HCT116 (cell line): Measurements from ENCODE around the gene GNAS. TPM values are rescaled to one million over a fixed set of nuclear protein-coding genes. Genes with fewer than 3 reads are reported as not detected.
A peak's percentile ranks its signal among the peaks of the same experiment; 100 is the strongest.

ENCODE experiments used
- ATAC-seq: fragments of 200-7000 bp; cut with Tn5 transposase; 2 replicates; pipeline ENCODE4 v1.9.1; 2020; ENCODE audit warnings: mild to moderate bottlenecking, moderate library complexity
- BruUV-seq: library from RNA; stranded (reverse); fragments of 400-500 nt; replicated peaks from 2 replicates; lab custom pipeline; 2021; lab: Mats Ljungman, UMichigan
- CTCF ChIA-PET: fragments of 300-600 bp; sonication (Branson Sonifier 250); formaldehyde crosslinking; loops from one replicate; lab custom pipeline; 2021; ENCODE audit warnings: antibody characterized with exemption; lab: Charles Lee
- POLR2A ChIA-PET: fragments of 300-600, 350-600 bp; sonication (Branson Sonifier 250); formaldehyde crosslinking; loops from one replicate; lab custom pipeline; 2021; ENCODE audit warnings: antibody characterized with exemption; lab: Charles Lee
- RAD21 ChIA-PET, 2 experiments: fragments of 300-600 bp; sonication (Branson Sonifier 250); formaldehyde crosslinking; loops; one replicate each; lab custom pipeline; 2023; ENCODE audit warnings: low total read pairs in 2 of 2; ENCODE audit not compliant: uncharacterized antibody in 2 of 2, unreplicated experiment in 2 of 2, low non-redundant PET in 1 of 2; lab: Charles Lee
- DNase-seq: peaks from one replicate; pipeline ENCODE4 v3.0.0-alpha.2; 2010; ENCODE audit warnings: low read depth, low spot score
- H2AFZ ChIP-seq: fragments of 200-600 bp; shearing (Covaris generic), sonication (generic); 2 replicates; pipeline ENCODE4 v1.6.1; 2017; ENCODE audit warnings: low read depth, mixed run types, mixed read lengths, antibody characterized with exemption, low read length; ENCODE audit not compliant: poor library complexity, severe bottlenecking
- H3K27ac ChIP-seq: 2 replicates; pipeline ENCODE4 v1.5.1; 2012; ENCODE audit warnings: low read depth, low read length
- H3K27me3 ChIP-seq: fragments of 200-600 bp; sonication (generic); 2 replicates; pipeline ENCODE4 v1.6.1; 2016; ENCODE audit warnings: mixed run types, low read length, mixed read lengths; ENCODE audit not compliant: insufficient read depth
- H3K36me3 ChIP-seq, 2 experiments: fragments of 200-500 bp in 1 of 2; fragments of 200-600 bp in 1 of 2; sonication (Bioruptor generic) in 1 of 2; sonication (generic) in 1 of 2; 2 replicates each; pipeline versions ENCODE4 v1.5.1 to v1.6.1; 2014 to 2016; ENCODE audit warnings: low read length in 2 of 2, inconsistent platforms in 1 of 2, mixed read lengths in 1 of 2, mixed run types in 1 of 2; ENCODE audit not compliant: insufficient read depth in 2 of 2, control insufficient read depth in 1 of 2
- H3K4me1 ChIP-seq, 2 experiments: fragments of 200-600 bp in 1 of 2; sonication (generic) in 1 of 2; 2 replicates each; pipeline versions ENCODE4 v1.5.1 to v1.6.1; 2012 to 2017; ENCODE audit warnings: low read length in 2 of 2, inconsistent platforms in 1 of 2, mild to moderate bottlenecking in 1 of 2, mixed read lengths in 1 of 2, mixed run types in 1 of 2, moderate library complexity in 1 of 2; ENCODE audit not compliant: insufficient read depth in 2 of 2, control insufficient read depth in 1 of 2
- H3K4me2 ChIP-seq: fragments of 200-600 bp; sonication (generic); 2 replicates; pipeline ENCODE4 v1.6.1; 2017; ENCODE audit warnings: mixed run types, low read length, mixed read lengths
- H3K4me3 ChIP-seq, 2 experiments: fragments of 200-600 bp in 1 of 2; sonication (generic) in 1 of 2; replicated peaks in 1 of 2; 2 replicates each; pipeline ENCODE4 v1.5.1; 2011 to 2016; ENCODE audit warnings: low read length in 2 of 2, control low read depth in 1 of 2, low read depth in 1 of 2, mild to moderate bottlenecking in 1 of 2, mixed read lengths in 1 of 2, mixed run types in 1 of 2
- H3K79me2 ChIP-seq: fragments of 200-600 bp; sonication (generic); 2 replicates; pipeline ENCODE4 v1.6.1; 2017; ENCODE audit warnings: mild to moderate bottlenecking, mixed run types, low read length, moderate library complexity, mixed read lengths; ENCODE audit not compliant: insufficient read depth
- H3K9ac ChIP-seq: fragments of 200-600 bp; sonication (generic); 2 replicates; pipeline ENCODE4 v1.6.1; 2016; ENCODE audit warnings: low read length, mixed read lengths
- H3K9me2 ChIP-seq: fragments of 200-600 bp; sonication (generic), shearing (Covaris generic); 2 replicates; pipeline ENCODE4 v1.6.1; 2017; ENCODE audit warnings: mixed run types, mild to moderate bottlenecking, moderate library complexity; ENCODE audit not compliant: insufficient read depth
- H3K9me3 ChIP-seq, 2 experiments: fragments of 200-500 bp in 1 of 2; fragments of 200-600 bp in 1 of 2; sonication (Bioruptor generic) in 1 of 2; sonication (generic) in 1 of 2; 2 replicates each; pipeline ENCODE4 v1.6.1; 2014 to 2017; ENCODE audit warnings: low read length in 2 of 2, mixed read lengths in 2 of 2, inconsistent platforms in 1 of 2, low read depth in 1 of 2, mild to moderate bottlenecking in 1 of 2, mixed run types in 1 of 2, moderate library complexity in 1 of 2; ENCODE audit not compliant: control insufficient read depth in 1 of 2, insufficient read depth in 1 of 2
- H4K20me1 ChIP-seq: fragments of 200-600 bp; sonication (generic), shearing (Covaris generic); 2 replicates; pipeline ENCODE4 v1.6.1; 2017; ENCODE audit warnings: mixed run types, mild to moderate bottlenecking, moderate library complexity; ENCODE audit not compliant: insufficient read depth
- CEBPB ChIP-seq: IDR thresholded peaks from 2 replicates; pipeline ENCODE4 v1.6.1; 2012; ENCODE audit warnings: low read depth
- ELF1 ChIP-seq: IDR thresholded peaks from 2 replicates; pipeline ENCODE4 v1.6.1; 2012; ENCODE audit warnings: low read depth, borderline replicate concordance
- FOSL1 ChIP-seq: IDR thresholded peaks from 2 replicates; pipeline ENCODE4 v1.6.1; 2012; ENCODE audit warnings: low read depth
- JUND ChIP-seq: IDR thresholded peaks from 2 replicates; pipeline ENCODE4 v1.6.1; 2012
- POLR2AphosphoS5 ChIP-seq: IDR thresholded peaks from 2 replicates; pipeline ENCODE4 v1.6.1; 2011; ENCODE audit warnings: mild to moderate bottlenecking, low read depth, low read length, moderate library complexity
- RAD21 ChIP-seq: IDR thresholded peaks from 2 replicates; pipeline ENCODE4 v1.6.1; 2012; ENCODE audit warnings: low read depth, mild to moderate bottlenecking
- SP1 ChIP-seq: IDR thresholded peaks from 2 replicates; pipeline ENCODE4 v1.6.1; 2012; ENCODE audit warnings: low read depth
- TCF7L2 ChIP-seq: IDR thresholded peaks from 2 replicates; pipeline ENCODE4 v1.7.0; 2011; ENCODE audit warnings: borderline replicate concordance, inconsistent platforms; ENCODE audit not compliant: insufficient read depth, insufficient read length; ENCODE audit errors: extremely low read depth
- ZFX ChIP-seq: fragments of 450-650 bp; IDR thresholded peaks from 2 replicates; pipeline ENCODE4 v1.6.1; 2017
- ZNF274 ChIP-seq: fragments of 200-500 bp; sonication (Bioruptor generic); IDR thresholded peaks from 2 replicates; pipeline ENCODE4 v1.6.1; 2014; ENCODE audit warnings: mild to moderate bottlenecking, low read depth, low read length, inconsistent platforms
- intact Hi-C: fragments of 100-400 bp; cut with micrococcal nuclease; formaldehyde crosslinking; loops from 2 replicates; pipeline ENCODE4 v1.10.0; 2022
- total RNA-seq: library from RNA; stranded (reverse); gene quantifications from one replicate; pipeline ENCODE4 v1.2.1, GENCODE V29; 2021; ENCODE audit not compliant: unreplicated experiment

Gene GNAS
- total RNA-seq, 1 experiment from 2014 or later, result 699 TPM

- Histone ChIP-seq H3K4me1 (no peaks in the 10 kb centered on the region), H2AFZ (no peak overlapping the region), H3K4me2 (no peak overlapping the region), H3K79me2 (no peaks in the 10 kb centered on the region), H3K9me3 (no peaks in the 10 kb centered on the region), H3K9ac (no peak overlapping the region), H3K36me3 (no peaks in the 10 kb centered on the region), H3K27me3 (no peaks in the 10 kb centered on the region), H3K9me2 (no peaks in the 10 kb centered on the region), H4K20me1 (no peaks in the 10 kb centered on the region), H3K4me3 (no peak overlapping the region), H3K27ac (no peak overlapping the region)
- RAD21 ChIA-PET, result no interaction called here
- CTCF ChIA-PET, result interaction anchor here (1.9 kb wide), 1 partner anchor 587 kb away, joined by 20 read pairs; no protein-coding TSS in a partner anchor
- BruUV-seq, result no TSS peak
- DNase-seq, result no peak
- TF ChIP-seq ZNF274 (no peak), RAD21 (no peak), POLR2AphosphoS5 (no peak), TCF7L2 (no peak), SP1 (no peak), FOSL1 (no peak), ELF1 (no peak)
- no peak for ATAC-seq
- intact Hi-C loops, result no loop called here
- POLR2A ChIA-PET, result no interaction called here
These were observed 16.3 kb downstream of the GNAS start for GRCh38 chr20:58868795-58869194.

DNA sequence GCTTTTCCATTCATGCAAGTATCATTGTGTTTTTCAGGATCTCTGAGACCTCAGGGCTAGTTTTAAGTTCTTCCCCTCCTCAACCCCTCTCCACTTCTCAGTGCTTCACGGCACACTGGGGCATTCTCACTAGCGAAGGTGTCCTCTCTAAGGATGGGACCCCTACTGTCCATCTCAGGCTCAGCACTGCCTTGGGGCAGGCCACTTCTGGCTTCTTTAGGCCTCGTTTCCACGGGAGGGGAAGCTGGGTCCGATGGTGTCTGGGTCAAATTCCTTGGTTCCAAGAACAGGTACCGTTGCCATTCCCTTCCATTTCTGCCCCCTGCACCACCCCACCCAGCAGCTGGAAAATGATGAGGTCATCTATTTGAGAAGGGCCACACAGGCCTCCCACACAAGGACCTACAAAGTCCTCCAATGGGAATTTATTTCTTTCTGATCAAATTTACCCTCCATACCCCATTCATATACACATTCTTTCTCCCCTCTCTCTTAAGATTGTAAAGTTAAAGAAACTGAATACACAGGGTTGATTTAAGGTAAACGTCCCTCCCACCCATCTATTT lies 17.2 kb downstream of the GNAS start:
- Histone ChIP-seq H3K27ac (no peak overlapping the region), H2AFZ (no peak overlapping the region), H3K9me2 (no peaks in the 10 kb centered on the region), H3K9me3 (no peaks in the 10 kb centered on the region), H3K27me3 (no peaks in the 10 kb centered on the region), H3K9ac (no peak overlapping the region), H3K79me2 (no peaks in the 10 kb centered on the region), H3K4me1 (no peaks in the 10 kb centered on the region), H3K4me2 (no peak overlapping the region), H3K36me3 (no peaks in the 10 kb centered on the region), H4K20me1 (no peaks in the 10 kb centered on the region), H3K4me3 (no peak overlapping the region)
- intact Hi-C loops, result loop anchor here (1.0 to 2.0 kb wide), 4 partner anchors 353 to 627 kb away; no protein-coding TSS in a partner anchor
- no peak for TF ChIP-seq JUND
- TF ChIP-seq CEBPB, result no peak
- no peak for TF ChIP-seq ZFX
- no TSS peak for BruUV-seq
- ChIA-PET RAD21 (interaction anchor here (0.8 to 1.0 kb wide), 3 partner anchors 352 to 626 kb away, joined by 3 read pairs; no protein-coding TSS in a partner anchor), CTCF (interaction anchor here (0.9 to 1.9 kb wide), 9 partner anchors 10 to 626 kb away, joined by 3 to 20 read pairs (median 5); partner anchors contain the start of gene STX16), POLR2A (no interaction called here)
- DNase-seq (no peak), ATAC-seq (peak; percentile 39; the same call in 1 of the 2 replicates)
